HG02884 (cell line): ENCODE measurements around the gene CPEB3.
A peak's percentile ranks its signal among the peaks of the same experiment; 100 is the strongest.

ENCODE experiments used
- ATAC-seq: cut with Tn5 transposase; IDR thresholded peaks from one replicate; pipeline ENCODE4 v1.9.1; 2021; ENCODE audit warnings: mild to moderate bottlenecking, moderate library complexity; ENCODE audit not compliant: unreplicated experiment

Gene CPEB3

GRCh38 chr10:92110039-92110794 lies 180.7 kb downstream of the CPEB3 start:
- ATAC-seq = no peak

- no peak for ATAC-seq
Measured at GRCh38 chr10:92108747-92109146, 182.1 kb downstream of the CPEB3 start.

GRCh38 chr10:92108120-92108519 lies 182.8 kb downstream of the CPEB3 start:
- no peak for ATAC-seq

GRCh38 chr10:92103376-92104090 lies 187.3 kb downstream of the CPEB3 start:
- no peak for ATAC-seq

GRCh38 chr10:92102601-92103213 lies 188.2 kb downstream of the CPEB3 start:
- no peak for ATAC-seq

GRCh38 chr10:92094960-92095359 lies 195.9 kb downstream of the CPEB3 start:
- no peak for ATAC-seq

GRCh38 chr10:92091965-92092364 lies 198.9 kb downstream of the CPEB3 start:
- ATAC-seq = peak; percentile 46

- ATAC-seq = peak; percentile 91
Measured at GRCh38 chr10:92087750-92088395, 203.0 kb downstream of the CPEB3 start.

GRCh38 chr10:92082583-92083280 lies 208.1 kb downstream of the CPEB3 start:
- ATAC-seq = no peak

- no peak for ATAC-seq
Measured at GRCh38 chr10:92081641-92082040, 209.2 kb downstream of the CPEB3 start.

- no peak for ATAC-seq
Measured at GRCh38 chr10:92080244-92080643, 210.6 kb downstream of the CPEB3 start.

GRCh38 chr10:92079003-92079402 lies 211.9 kb downstream of the CPEB3 start:
- ATAC-seq = no peak

GRCh38 chr10:92076722-92077121 lies 214.2 kb downstream of the CPEB3 start:
- no peak for ATAC-seq

- ATAC-seq = no peak
Measured at GRCh38 chr10:92075829-92076228, 215.0 kb downstream of the CPEB3 start.

GRCh38 chr10:92074126-92074887 lies 216.6 kb downstream of the CPEB3 start:
- no peak for ATAC-seq

GRCh38 chr10:92068900-92069299 lies 222.0 kb downstream of the CPEB3 start:
- no peak for ATAC-seq

GRCh38 chr10:92066386-92066785 lies 224.5 kb downstream of the CPEB3 start:
- ATAC-seq = no peak

GRCh38 chr10:92064506-92064905 lies 226.4 kb downstream of the CPEB3 start:
- ATAC-seq = no peak

- no peak for ATAC-seq
Measured at GRCh38 chr10:92062273-92062672, 228.6 kb downstream of the CPEB3 start.

GRCh38 chr10:92054807-92055206 lies 236.1 kb downstream of the CPEB3 start:
- ATAC-seq = no peak
